Measurements from ENCODE around the gene COLGALT1.

The COLGALT1 gene

DNA sequence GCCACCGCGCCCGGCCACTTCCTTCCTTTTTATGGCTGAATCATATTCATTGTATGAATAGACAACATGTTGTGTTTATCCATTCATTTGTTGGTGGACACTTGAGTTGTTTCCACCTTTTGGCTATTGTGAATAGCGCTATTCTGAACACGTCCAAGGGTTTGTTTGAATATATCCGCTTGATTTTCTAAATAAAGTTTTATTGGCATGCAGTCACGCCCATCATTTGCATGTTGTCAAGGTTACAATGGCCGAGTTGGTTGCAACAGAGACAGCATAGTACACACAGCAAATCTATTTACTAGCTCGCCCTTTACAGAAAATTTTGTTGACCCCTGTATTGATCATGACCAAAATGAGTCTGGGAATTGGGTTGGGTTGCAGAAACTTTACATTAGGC, 43.5 kb downstream of the COLGALT1 start:
- DNase-seq (ENCODE audit: low spot score) = no peak

DNA sequence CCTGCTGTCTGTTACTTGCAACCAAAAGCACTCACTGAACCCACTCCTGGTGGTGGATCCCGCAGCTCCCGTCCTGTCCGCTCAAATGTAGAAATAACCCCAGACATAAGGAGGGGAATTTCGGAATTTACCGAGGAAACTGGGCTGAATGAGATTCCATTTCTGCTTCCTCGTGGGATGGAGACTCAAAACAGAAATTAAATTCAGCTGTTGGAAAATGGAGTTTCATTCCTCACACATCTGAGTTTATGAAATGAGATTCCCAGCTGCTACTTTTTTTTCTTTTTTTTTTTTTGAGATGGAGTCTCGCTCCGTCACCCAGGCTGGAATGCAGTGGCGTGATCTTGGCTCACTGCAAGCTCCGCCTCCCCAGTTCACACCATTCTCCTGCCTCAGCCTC, 44.3 kb downstream of the COLGALT1 start:
- no peak for DNase-seq (ENCODE audit: low spot score)

- no peak for DNase-seq (ENCODE audit: low spot score)
Measured at GRCh38 chr19:17601683-17602082, 46.2 kb downstream of the COLGALT1 start.

DNA sequence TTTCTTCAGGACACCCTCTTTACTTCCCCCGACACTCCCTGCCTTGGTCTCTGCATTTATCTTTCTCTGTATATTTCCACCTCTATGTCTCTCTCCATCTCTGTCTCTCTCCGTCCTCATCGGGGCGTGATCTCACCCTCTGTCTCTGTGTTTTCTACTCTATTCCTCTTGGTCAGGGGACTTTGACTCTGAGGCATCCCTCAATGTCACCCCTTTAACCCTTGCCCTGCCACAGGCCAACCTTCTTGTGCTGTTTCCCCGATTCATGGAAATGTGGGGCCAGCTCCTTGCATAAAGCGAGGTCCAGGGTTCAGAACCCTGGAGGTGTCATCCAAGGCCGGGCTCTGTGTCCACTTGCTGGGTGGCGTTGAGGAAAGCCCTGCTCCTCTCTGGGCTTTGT, 46.8 kb downstream of the COLGALT1 start:
- no peak for DNase-seq (ENCODE audit: low spot score)

DNA sequence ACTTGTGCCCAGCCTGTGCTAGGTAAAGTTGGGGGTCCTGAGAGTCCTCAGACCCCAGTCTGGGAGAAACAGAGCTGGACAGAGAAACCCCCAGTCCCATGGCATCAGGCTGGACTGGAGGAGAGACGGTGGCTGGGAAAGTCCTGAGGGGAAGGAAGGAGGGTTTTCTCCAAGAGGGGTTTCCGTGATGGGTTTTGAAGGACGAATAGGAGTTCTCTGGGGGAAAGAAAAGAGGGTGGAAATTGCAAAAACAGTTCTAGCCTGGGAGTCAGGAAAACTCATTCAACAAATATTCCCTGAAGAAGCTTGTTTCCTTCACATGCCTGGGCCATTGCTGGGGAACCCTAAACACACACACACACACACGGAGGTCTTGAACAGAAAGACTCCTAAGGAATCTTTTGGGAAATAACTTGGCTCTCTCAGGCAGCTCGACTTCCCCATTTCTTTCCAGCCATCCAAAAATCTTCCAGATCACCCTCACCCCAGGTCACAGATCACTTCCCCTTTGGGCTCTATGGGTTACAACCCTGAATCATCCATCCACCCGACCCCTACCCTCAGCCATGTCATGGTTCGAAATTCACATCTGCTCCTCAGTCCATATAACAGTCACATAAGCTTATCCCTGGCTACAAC, 47.5 kb downstream of the COLGALT1 start:
- DNase-seq (ENCODE audit: low spot score) = no peak

DNA sequence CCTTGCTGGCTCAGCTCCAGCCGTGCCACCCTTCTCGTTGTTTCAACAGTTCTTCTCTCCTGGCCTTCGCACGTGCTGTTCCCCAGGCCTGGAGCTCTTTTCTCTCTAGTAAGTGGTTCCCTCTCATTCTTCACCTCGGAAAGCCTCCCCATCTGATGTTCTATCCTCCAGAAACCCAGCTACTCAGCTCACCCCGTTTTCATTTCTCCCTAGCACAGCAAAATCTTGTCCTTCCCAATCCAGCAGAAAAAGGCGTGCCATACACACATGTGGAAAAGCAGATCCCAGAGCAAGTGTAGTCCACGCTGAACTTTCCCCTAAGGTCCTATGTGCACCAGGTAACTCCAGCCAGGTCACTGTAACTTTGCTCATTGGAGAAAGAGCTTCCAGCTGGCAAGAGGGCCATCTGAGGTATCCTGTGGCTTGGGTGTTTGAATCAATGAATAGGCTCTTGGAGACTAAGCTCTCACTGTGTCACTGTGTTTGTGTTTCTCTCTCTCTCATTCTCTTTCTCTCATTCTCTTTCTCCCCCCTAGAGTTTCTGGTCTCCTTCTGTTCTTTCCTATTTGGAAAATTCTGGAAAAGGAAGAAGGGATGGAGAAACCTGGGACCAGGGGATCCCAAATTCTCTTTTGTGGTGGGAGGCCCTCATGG, 49.0 kb downstream of the COLGALT1 start:
- no peak for DNase-seq (ENCODE audit: low spot score)

DNA sequence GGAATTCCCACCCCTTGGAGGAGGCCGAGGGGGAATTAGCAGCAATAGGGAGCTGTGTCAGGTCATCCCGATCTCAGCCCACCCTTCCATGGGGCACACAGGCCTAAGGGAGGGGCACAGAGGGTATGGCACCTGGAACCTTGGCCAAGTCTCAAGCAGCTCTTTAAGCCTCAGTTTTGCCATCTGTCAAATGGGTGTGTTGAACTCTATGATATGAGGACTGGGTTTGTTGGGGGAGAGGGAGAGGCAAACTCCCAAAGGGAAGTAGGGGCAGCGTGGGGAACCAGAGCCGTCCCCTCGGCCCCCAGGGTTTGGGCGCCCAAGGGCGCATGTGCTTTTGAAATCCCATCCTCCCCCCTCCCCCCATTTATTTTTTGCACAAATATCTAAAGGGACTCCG, 49.7 kb downstream of the COLGALT1 start:
- no peak for DNase-seq (ENCODE audit: low spot score)

DNA sequence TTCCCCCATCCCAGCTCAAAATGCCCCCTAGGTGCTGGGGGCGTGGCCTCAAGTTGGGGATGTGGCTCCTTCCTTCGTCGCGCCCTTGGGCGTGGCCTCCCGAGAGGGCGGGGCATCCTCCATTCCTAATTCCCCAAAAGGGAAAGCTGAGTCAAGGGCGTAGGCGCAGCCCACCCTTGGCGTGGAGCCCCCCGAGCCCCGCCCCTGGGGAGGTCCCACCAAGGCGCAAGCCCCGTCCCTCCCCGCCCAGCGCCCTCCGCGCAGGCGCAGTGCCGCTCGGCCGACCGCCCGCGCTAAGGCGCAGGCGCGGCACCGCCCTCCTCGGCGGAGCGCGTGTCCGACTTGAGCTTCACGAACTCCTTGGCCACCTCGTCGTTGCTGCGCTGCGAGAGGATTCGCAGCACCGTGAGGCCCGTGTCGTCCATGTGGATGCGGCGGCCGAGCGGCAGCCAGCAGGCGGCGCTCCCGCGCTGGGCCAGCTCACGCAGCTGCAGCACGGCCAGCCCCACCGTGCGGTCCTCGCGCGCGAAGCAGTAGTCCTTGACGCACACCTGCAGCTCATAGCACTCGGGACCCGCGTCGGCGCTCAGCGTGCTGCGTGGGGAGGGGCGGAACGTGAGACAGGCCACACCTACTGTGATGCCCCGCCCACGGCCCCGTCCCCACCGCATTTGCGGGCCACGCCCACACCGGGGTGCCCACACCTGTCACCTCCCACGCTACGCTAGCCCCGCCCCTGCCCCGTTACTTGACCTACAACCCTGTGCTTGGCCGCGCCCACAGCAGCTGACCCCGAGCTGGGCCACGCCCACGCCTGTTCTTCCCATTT, 50.5 kb downstream of the COLGALT1 start:
- DNase-seq (ENCODE audit: low spot score) = peak; percentile 92

DNA sequence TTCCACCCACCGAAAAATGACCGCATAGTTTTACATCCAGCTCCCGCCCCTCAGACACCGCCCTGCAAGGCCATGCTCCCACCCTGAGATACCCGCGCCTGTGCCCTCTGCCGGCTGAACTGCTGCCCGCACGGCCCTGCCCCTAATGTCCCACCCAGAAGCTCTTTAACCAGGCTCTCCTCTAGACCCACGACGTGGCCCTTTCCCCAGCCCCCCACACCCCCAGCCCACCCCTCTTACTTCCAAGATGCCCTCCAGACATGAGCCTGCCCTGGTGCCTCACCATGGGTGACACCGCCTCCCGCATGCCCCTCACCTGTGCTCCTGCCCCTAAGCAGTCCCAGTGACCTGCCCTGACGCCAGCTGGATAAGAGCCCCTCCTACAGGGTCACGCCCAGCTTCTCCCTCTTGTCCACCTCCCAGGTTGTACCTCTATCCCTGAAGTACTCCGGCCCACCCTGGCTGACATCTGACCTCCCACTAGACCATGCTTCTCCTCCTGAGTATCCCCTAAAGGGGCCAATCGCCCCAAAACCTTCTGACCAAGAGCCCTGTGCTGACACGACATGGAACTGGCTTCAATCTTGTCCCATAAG, 51.2 kb downstream of the COLGALT1 start:
- no peak for DNase-seq (ENCODE audit: low spot score)

GRCh38 chr19:17607936-17608335, 52.5 kb downstream of the COLGALT1 start:
- no peak for DNase-seq (ENCODE audit: low spot score)

- DNase-seq (ENCODE audit: low spot score) = peak; percentile 84
Measured at GRCh38 chr19:17610384-17610783, 54.9 kb downstream of the COLGALT1 start.

DNA sequence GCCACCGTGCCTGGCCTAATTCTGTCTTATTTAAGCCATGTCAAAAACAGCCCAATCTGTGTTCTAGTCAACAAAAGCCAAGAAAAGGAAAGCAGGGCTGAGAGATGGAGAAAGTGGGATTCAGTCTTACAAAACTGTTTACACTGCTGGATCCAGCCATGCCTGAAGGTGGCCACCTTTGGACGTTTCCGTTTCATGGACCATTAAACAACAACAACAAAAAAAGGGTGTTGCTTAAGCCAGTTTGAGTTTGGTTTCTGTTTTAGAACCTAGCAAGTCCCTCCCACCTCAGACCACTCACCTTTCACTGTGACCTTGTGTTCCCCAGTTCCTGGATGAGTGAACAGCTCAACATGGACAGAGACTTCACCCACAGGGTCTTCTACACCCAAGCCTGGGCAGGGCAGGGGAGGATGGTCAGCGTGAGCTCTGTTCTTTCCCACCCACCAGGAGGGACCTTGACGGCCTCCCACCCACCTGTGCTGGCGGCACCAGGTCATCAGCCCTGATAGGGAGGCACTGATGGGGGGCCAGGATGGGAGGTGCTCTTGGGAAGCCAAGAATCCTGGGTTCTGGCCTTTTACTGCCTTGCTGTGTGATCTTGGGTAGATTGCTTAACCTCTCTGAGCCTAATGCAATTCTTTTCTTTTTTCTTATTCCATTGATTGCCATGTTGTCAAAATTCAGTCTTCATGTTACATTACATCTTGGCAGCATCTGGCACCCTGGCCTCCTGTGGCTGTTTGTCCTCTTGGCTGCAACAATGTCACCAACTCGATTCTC, 56.2 kb downstream of the COLGALT1 start:
- DNase-seq (ENCODE audit: low spot score) = no peak

DNA sequence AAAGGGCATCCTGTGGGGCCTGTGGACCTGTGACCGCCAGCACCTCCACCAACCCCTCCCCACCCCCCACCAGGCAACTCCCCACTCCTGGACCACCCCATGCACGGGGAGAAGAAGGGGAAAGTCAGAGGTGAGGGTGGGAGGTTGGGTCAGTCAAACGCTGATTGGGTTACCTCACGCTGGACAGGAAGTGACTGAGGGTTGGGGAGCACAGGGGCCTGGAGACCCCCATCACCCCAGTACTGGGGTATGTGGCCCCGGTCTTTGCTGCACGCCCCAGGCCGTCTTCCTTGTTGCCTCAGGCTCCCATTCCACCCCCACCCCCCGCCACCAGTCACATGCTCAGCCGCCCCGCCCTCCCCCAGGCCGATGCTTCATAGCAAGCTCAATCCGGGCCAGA, 59.0 kb downstream of the COLGALT1 start:
- DNase-seq (ENCODE audit: low spot score) = no peak

DNA sequence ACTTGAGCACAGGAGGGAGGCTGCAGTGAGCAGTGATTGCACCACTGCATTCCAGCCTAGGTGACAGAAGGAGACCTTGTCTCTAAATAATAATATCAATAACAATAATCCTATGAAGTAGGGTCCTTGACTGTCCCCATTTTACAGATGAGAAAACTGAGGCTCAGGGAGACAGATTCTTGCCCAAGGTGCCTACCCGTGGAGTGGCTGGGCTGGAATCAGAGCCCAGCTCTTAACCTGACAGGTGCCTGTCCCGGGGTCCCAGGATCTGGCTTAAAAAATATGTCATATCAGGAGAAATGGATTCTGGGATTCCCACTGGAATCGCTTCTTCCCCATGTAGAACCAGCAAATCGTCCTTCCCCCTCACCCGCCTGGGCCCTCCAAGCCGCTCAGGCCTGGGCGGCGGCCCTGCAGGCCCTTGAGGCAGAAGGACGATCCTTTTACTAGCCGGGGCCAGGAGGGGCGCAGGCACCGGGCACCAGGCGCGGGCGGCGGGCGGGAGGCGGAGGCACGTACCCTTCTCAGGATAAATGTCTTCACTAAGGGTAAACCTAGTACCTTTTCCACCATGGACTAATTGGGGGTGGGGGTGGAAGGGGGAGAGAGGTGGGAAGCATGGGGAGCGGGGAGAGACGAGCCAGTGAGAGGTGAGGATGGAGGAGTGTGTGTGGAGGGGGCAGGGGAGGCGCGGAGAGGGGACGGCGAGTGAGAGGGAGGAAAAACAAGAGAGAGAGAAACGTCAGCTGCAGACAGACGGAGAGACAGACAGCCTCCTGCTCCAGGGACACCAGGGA, 60.6 kb downstream of the COLGALT1 start:
- DNase-seq (ENCODE audit: low spot score) = no peak

DNA sequence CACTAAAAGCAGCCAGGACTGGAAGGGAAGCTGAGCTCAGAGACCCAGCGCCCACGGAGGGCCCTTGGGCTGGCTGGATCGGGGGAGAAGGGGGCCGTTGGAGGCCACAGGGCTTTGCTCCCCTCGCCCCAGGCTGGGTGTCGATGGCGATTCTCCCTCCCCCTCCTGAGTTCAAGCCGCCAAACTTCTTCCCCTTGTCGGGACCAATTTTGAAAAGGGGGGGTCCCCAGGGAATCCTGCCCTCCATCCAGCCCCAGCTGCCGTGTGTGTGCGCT, 61.2 kb downstream of the COLGALT1 start:
- no peak for DNase-seq (ENCODE audit: low spot score)

GRCh38 chr19:17616961-17617806, 61.7 kb downstream of the COLGALT1 start:
- peak; percentile 55 for DNase-seq (ENCODE audit: low spot score)

DNA sequence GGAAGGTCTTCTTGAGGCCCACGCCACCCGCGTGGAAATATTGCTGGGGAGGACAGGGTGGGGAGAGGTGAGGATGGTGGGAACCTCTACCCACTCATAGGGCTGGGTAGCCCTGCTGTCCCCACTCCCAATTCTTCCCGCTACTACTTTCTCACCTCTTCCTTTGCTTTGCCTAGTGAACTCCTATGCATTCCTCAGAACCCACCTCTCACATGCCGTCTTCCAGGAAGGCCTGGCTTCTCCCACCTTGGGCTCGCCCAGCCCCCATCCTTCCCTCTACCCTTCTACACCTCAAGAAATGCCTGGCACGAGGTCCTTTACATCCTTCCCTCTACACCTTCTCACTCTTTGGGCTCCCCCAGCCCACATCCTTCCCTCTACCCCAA, 62.4 kb downstream of the COLGALT1 start:
- DNase-seq (ENCODE audit: low spot score) = no peak

GRCh38 chr19:17618281-17618903, 62.9 kb downstream of the COLGALT1 start:
- DNase-seq (ENCODE audit: low spot score) = no peak

GRCh38 chr19:17618936-17619335, 63.5 kb downstream of the COLGALT1 start:
- DNase-seq (ENCODE audit: low spot score) = no peak

DNA sequence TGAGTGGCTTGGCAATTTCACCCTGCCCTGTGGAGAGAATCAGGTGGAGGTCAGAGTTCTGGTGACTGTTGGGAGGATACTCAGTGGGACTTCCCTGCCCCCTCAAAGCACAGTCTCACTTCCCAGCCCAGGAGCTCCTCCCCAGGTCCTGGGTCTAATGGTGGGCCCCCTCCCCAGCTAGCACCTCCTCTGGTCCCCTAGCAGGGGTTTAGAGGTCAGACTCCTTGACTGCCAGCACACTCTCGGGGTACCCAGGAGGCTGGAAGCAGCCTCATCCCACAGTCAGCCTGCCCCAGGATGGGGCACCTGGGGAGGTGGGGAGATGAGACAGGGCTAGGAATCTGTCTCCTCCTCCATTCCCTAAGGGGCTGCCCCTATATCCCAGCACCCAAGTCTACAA, 65.2 kb downstream of the COLGALT1 start:
- DNase-seq (ENCODE audit: low spot score) = no peak

Measured in COLO829 (cell line).